ENCODE results near the gene CYP2A7.
"Not testable (repeated sequence)": the region's sequence is repeated elsewhere in the genome, so short reads cannot be mapped to it uniquely, and the experiment has no call there.

GRCh38 chr19:40929942-40930341 is 47.9 kb upstream of the CYP2A7 start:
- TF ChIP-seq CTCF (IDR thresholded peaks at IDR 0.05; ENCODE audit: insufficient read depth, low read length, poor library complexity, severe bottlenecking); EZH2phosphoT487 (conservative IDR thresholded peaks at IDR 0.05; ENCODE audit: low read length): not testable (repeated sequence)

Data from SU-DHL-6 (cell line).